ENCODE measurements around the gene CHST14. TPM values are rescaled to one million over a fixed set of nuclear protein-coding genes. Genes with fewer than 3 reads are reported as not detected.
A peak's percentile ranks its signal among the peaks of the same experiment; 100 is the strongest.

The CHST14 gene
- polyA plus RNA-seq, 1 of the 3 experiments (the other 2 are of a cell fraction) = 43.2 TPM

- Histone ChIP-seq H3F3A (replicated peaks; ENCODE audit: insufficient read depth) (no peaks in the 10 kb centered on the region), H3K9me2 (no peaks in the 10 kb centered on the region), H3K36me3 (replicated peaks in 1 of 2; ENCODE audit: control insufficient read depth in 1 of 2, insufficient read depth in 2 of 2, low read length in 1 of 2) (no peaks in the 10 kb centered on the region), H2AFZ (ENCODE audit: low read depth) (no peak overlapping the region), H3K4me2 (no peak overlapping the region), H4K20me1 (ENCODE audit: insufficient read depth) (no peaks in the 10 kb centered on the region), H3K27ac (ENCODE audit: low read depth in 2 of 2, low read length in 1 of 2) (no peak overlapping the region), H3K27me3 (ENCODE audit: insufficient read depth) (no peaks in the 10 kb centered on the region), H3K9me3 (no peaks in the 10 kb centered on the region), H3K4me3 (ENCODE audit: low read depth in 2 of 2, low read length in 1 of 2) (no peak overlapping the region; a peak in 1 of 4 replicates), H3K4me1 (ENCODE audit: control insufficient read depth in 1 of 2, insufficient read depth in 2 of 2, low read depth in 1 of 2, low read length in 1 of 2) (no peaks in the 10 kb centered on the region; a peak in 1 of 4 replicates), H3K9ac (no peak overlapping the region), H3K79me2 (ENCODE audit: insufficient read depth) (no peaks in the 10 kb centered on the region)
- CTCF ChIA-PET = interaction anchor here (1.5 kb wide), 1 partner anchor 10 kb away, joined by 3 read pairs; no protein-coding TSS in a partner anchor
- POLR2A ChIA-PET = no interaction called here
- DNase-seq = peak; percentile 82
- no peak for TF ChIP-seq RFX5 (IDR thresholded peaks at IDR 0.05; ENCODE audit: low read length)
- TF ChIP-seq RXRA (IDR thresholded peaks at IDR 0.05; ENCODE audit: borderline replicate concordance, low read depth) = no peak
- TF ChIP-seq FOSL2 (IDR thresholded peaks at IDR 0.05; ENCODE audit: borderline replicate concordance, low read depth) = no peak
- no peak for TF ChIP-seq SIN3A (IDR thresholded peaks at IDR 0.05; ENCODE audit: borderline replicate concordance, low read depth, low read length)
- no peak for TF ChIP-seq SMC3 (IDR thresholded peaks at IDR 0.05; ENCODE audit: low read depth, low read length)
- TF ChIP-seq EZH2phosphoT487 (IDR thresholded peaks at IDR 0.05; ENCODE audit: borderline replicate concordance, low read depth) = no peak
- TF ChIP-seq RAD21 (IDR thresholded peaks at IDR 0.05; ENCODE audit: low read length) = no peak
- no peak for TF ChIP-seq ZBTB33 (IDR thresholded peaks at IDR 0.05; ENCODE audit: borderline replicate concordance, low read depth)
- no peak for TF ChIP-seq JUND (IDR thresholded peaks at IDR 0.05)
- TF ChIP-seq, protein P1, sequence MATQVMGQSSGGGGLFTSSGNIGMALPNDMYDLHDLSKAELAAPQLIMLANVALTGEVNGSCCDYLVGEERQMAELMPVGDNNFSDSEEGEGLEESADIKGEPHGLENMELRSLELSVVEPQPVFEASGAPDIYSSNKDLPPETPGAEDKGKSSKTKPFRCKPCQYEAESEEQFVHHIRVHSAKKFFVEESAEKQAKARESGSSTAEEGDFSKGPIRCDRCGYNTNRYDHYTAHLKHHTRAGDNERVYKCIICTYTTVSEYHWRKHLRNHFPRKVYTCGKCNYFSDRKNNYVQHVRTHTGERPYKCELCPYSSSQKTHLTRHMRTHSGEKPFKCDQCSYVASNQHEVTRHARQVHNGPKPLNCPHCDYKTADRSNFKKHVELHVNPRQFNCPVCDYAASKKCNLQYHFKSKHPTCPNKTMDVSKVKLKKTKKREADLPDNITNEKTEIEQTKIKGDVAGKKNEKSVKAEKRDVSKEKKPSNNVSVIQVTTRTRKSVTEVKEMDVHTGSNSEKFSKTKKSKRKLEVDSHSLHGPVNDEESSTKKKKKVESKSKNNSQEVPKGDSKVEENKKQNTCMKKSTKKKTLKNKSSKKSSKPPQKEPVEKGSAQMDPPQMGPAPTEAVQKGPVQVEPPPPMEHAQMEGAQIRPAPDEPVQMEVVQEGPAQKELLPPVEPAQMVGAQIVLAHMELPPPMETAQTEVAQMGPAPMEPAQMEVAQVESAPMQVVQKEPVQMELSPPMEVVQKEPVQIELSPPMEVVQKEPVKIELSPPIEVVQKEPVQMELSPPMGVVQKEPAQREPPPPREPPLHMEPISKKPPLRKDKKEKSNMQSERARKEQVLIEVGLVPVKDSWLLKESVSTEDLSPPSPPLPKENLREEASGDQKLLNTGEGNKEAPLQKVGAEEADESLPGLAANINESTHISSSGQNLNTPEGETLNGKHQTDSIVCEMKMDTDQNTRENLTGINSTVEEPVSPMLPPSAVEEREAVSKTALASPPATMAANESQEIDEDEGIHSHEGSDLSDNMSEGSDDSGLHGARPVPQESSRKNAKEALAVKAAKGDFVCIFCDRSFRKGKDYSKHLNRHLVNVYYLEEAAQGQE (IDR thresholded peaks at IDR 0.05; ENCODE audit: low read depth, low read length) = no peak
- no peak for TF ChIP-seq TEAD4 (IDR thresholded peaks at IDR 0.05; ENCODE audit: borderline replicate concordance, insufficient read depth)
- TF ChIP-seq PBX3 (IDR thresholded peaks at IDR 0.05) = no peak
- TF ChIP-seq, protein P2, sequence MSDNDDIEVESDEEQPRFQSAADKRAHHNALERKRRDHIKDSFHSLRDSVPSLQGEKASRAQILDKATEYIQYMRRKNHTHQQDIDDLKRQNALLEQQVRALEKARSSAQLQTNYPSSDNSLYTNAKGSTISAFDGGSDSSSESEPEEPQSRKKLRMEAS (IDR thresholded peaks at IDR 0.05; ENCODE audit: low read depth) = no peak
- TF ChIP-seq FOXJ3 (CRISPR knock-in tag; IDR thresholded peaks at IDR 0.05) = no peak
- TF ChIP-seq NRF1 (IDR thresholded peaks at IDR 0.05; ENCODE audit: low read depth, low read length) = no peak
- TF ChIP-seq RCOR1 (IDR thresholded peaks at IDR 0.05; ENCODE audit: low read length) = no peak
- no peak for TF ChIP-seq TAF1 (IDR thresholded peaks at IDR 0.05; ENCODE audit: borderline replicate concordance, low read depth, low read length)
- no peak for TF ChIP-seq GABPA (IDR thresholded peaks at IDR 0.05; ENCODE audit: low read depth)
- TF ChIP-seq, protein P3, sequence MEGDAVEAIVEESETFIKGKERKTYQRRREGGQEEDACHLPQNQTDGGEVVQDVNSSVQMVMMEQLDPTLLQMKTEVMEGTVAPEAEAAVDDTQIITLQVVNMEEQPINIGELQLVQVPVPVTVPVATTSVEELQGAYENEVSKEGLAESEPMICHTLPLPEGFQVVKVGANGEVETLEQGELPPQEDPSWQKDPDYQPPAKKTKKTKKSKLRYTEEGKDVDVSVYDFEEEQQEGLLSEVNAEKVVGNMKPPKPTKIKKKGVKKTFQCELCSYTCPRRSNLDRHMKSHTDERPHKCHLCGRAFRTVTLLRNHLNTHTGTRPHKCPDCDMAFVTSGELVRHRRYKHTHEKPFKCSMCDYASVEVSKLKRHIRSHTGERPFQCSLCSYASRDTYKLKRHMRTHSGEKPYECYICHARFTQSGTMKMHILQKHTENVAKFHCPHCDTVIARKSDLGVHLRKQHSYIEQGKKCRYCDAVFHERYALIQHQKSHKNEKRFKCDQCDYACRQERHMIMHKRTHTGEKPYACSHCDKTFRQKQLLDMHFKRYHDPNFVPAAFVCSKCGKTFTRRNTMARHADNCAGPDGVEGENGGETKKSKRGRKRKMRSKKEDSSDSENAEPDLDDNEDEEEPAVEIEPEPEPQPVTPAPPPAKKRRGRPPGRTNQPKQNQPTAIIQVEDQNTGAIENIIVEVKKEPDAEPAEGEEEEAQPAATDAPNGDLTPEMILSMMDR (IDR thresholded peaks at IDR 0.05) = no peak
- no peak for TF ChIP-seq YY1 (IDR thresholded peaks at IDR 0.05; ENCODE audit: low read depth)
- 55% methylated on average over 46 of the region's 61 CpGs for WGBS (ENCODE audit: low lambda C conversion rate)
Observed at GRCh38 chr15:40511472-40512133, 40.8 kb downstream of the CHST14 start.

Data from SK-N-SH (cell line).